ENCODE measurements around the gene LIMK2.

- no peak for TF ChIP-seq CTCF (IDR thresholded peaks at IDR 0.05 in 8 of 11, conservative IDR thresholded peaks at IDR 0.05 in 3 of 11)
- no peak for TF ChIP-seq POLR2AphosphoS5 (IDR thresholded peaks at IDR 0.05)
These were observed 115.9 kb downstream of the LIMK2 start for GRCh38 chr22:31327806-31328543.

Data from spleen (tissue), 7 donors.